IPS-NIHi7 (cell line): ENCODE measurements around the gene PEPD.
"Not testable (repeated sequence)": the region's sequence is repeated elsewhere in the genome, so short reads cannot be mapped to it uniquely, and the experiment has no call there.

Source experiments
- DNase-seq: peaks from one replicate; pipeline ENCODE4 v3.0.0; 2012; ENCODE audit warnings: mixed read lengths; ENCODE audit errors: extremely low spot score

Gene PEPD

DNA sequence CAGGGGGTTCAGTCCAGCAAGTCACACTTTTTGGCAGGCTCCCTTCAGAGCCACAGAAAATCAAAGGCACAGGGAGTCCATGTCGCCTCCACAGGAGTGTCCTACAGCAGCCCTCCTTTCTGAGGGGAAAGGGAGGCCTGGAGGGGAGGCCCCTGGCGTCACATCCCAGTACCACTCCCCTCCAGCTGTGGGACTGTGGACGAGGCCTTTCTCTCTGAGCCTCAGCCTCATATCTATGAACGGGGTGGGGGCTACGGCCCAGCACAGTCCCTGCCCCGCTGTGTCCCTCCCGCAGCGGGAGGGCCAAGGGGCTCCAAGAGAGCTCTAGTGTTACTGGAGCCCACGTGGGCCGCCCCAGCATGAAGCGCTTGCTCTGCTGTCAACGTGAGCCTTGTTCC is 23.8 kb downstream of the PEPD start:
- no peak for DNase-seq

DNA sequence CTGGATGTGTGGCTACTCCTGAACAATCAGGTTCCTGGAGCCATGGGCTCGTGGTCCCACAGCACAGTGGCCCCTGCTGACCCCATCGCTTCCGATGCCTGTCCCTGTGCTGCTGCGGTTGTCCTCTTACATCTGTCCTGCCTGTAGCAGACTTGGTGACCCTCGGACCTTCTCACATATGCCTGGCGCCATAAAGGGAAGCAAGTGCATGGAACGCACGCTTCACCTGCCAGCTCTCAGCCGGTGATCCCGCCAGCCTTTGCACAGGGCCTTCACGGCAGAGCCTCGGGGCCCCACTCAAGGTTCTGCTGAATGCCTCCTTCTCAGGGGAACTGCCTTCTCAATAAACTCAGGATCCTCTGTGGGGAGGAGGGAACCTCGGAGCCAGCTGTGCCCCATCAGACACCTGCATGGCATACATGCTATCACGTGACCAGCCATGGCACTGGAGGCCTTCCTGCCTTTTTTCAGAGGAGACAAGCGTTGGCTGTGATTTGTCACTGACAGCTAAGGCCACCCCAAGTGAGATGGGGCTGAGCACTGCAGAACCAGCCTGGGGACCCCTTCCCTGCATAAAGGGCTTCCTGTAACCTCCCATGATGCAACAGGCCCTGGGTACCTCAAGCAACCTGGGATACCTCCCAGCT is 24.3 kb downstream of the PEPD start:
- DNase-seq: no peak

DNA sequence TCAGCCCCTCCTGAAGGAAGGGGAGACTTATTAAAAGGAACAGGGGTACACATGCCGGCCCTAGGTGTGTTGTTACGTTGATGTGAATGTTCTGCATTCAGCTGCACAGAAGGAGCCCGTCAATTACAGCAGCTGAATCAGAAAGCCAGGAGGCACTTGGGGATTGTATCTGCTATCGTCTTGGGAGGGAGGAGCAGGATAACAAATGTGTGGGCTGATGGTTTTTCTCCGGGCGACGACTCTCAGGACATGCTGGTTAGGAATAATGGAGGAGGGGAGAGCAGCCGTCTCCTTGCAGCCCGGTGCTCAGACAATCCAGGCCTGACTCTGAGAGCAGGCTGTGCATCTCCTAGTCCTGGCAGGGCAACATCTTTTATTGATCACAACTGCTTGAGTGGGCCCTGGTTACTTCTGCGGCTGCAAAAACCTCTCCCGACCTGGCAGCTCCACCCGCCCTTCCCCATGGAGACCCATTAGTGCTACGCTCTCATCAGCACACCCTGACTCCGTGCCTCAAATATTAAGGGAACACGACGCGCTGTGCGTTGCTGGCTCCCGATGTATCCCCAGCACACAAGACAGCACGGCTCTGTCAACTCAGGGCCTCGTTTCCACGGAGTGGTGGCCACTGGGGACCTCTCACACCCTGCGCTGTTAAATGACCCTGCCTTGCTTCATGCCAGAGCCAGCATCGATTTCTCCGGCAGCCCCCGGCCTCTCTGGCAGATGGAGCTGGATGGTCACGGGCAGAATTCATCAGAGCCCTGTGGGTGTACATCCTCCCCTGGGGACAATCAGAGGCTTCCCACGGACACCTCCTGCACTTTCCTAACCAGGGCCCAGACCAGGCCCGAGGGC is 25.3 kb downstream of the PEPD start:
- DNase-seq: no peak

DNA sequence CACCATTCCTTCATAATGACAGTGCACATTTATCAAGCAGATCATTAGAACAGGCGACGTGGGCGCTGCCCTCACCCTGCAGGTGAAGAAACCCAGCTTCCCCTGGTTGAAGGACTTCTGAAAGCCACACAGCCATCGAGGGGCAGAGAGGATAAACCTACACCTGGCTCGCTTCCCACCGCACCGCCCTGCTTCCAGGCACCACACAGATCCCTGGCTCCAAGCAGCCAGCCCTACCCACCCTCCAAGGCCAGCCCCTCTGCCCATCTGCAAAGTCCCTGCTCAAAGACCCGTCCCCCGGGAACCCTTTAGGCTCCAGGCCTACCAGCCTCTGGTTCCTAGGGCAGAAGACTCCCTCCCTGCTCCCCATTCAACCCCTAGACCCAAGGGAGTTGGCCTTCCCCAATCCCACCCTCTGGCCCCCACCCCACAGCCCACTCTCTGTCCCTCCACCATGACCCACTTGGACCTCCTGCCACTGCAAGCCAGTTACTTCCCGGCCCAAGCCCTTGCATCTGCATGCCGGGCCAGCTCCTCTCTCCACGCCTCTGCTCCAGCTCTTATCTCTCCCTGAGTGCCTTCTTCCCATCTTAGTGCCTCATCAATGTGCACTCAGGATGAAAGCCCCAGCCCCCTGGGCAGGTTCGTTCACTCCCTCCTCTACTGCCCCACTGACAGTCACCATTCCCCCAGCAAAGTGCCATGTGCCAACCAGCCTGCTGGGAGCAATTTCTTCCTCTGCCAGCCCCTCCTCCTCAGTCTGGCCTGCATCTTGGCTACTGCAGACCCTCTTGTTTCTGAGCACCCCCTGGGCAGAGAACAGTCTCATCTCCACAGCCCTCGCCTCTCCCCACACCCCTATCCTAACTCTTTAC is 28.0 kb downstream of the PEPD start:
- no peak for DNase-seq

DNA sequence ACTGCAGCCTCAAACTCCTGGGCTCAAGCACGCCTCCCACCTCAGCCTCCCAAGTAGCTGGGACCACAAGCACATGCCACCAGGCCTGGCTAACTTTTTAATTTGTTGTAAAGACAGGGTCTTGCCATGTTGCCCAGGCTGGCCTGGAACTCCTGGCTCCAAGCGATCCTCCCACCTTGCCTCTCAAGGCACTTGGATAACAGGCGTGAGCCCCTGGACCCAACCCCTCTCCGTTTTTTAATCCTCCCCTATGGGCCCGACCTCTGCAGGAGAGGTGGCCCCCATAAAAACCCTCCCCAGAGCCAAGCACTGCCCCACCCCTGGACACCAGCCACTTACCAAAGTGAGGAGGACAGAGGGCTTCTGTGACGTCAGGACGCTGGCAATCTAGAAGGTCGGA is 28.6 kb downstream of the PEPD start:
- DNase-seq: no peak

DNA sequence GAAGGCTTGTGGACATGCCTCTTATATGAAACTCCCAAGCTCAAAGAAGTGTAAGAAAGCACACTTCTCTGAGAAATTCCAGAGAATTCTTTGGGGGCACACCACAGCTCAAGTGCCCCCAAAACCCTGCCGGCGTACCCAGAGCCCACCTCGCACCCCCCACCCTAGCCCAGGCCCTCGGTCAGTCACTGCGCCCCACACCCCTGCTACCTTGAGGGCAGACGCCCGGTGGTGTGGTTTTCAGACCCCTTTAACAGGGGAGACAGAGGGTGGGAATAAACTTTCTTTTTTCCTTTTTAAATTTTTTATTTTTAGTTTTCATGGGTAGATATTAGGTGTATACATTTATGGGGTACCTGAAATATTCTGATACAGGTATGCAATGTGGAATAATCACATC is 29.5 kb downstream of the PEPD start:
- no peak for DNase-seq

DNA sequence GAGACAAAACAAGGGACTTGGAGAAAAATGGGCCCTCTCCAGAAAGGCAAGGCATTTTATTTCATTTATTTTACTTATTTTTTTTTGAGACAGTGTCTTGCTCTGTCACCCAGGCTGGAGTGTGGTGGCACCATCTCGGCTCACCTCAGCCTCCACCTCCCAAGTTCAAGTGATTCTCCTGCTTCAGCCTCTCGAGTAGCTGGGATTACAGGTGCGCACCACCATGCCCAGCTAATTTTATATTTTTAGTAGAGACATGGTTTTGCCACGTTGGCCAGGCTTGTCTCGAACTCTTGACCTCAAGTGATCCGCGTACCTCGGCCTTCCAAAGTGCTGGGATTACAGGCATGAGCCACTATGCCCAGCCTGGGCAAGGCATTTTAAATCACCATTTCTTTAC is 31.0 kb downstream of the PEPD start:
- not testable (repeated sequence) for DNase-seq

DNA sequence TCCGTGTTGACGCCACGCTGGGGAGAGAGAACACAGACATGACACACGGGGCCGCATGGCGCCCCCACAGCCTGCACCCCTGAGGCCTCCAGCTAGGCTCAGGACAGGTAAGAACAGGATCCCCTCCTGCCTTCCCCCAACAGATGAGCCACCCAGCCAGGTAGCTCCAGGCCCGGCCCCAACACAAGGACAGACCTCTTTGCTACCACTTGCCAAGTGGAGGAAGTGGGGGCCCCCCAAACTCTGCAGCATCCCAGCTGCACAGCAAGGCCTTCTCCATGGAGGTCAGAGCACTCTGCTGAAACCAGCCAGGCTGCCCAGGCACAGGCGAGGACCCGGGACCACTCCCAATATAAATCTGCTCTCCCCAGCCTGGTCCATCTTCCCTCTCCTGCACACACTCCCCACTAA is 31.5 kb downstream of the PEPD start:
- no peak for DNase-seq

DNA sequence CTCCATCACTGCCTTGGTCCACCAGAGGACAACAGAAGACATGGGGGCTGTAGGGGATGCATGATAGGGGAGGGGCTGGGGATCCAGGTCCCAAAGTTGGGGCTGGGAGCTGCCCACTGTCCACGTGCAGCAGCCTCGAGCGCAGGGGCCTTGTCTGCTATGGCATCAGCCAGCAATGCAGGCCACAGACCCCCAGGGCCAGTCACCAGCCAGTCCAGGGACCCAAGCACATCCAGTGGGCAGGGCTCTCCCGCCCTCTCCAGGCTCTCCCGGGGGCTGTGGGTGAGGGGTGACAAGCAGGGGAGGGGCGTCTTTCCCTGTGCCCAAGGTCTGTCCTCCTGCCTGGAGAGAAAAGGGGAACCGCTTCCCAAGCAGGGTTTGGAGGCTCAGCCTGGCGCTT is 32.8 kb downstream of the PEPD start:
- DNase-seq: no peak

DNA sequence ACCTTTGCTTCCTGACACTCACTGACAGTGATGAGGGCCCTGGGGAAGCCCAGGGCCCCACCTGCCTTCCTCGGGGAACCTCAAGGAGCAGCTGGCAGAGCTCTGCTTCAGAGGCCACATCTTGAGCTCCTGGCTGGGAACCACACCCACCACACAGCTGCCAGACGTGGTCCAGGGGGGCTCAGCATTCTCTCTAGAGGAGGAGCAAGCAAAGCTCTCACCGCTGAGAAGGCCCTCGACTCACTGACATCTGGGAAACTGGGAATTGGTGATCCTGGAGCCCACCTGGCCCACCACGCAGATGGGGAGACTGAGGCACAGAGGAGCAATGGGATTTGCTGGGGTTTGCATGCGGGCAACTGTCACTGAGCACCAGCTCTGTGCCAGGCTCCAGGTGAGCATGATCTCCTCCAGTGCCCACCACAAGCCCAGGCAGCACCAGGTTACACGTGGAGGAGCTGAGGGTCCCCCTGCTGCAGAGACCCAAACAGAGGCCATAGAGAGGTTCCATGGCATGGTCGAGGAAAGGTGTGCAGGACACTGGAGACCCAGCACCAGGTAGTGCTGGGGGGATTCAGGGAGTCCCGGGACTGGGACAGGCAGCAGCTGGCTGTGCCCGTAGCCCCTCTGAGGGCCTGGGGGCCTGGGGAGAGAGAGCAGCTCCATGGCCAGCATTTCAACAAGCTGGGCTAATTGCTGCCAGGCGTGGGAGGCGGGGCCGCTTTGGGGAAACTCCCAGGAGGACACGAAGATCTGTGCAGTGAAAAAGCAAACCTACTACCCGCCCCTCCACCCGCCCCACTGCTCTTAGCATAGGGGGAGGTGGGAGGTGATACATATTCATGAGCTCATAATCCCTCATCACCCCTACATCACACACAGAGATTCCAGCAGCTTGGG is 33.4 kb downstream of the PEPD start:
- no peak for DNase-seq

DNA sequence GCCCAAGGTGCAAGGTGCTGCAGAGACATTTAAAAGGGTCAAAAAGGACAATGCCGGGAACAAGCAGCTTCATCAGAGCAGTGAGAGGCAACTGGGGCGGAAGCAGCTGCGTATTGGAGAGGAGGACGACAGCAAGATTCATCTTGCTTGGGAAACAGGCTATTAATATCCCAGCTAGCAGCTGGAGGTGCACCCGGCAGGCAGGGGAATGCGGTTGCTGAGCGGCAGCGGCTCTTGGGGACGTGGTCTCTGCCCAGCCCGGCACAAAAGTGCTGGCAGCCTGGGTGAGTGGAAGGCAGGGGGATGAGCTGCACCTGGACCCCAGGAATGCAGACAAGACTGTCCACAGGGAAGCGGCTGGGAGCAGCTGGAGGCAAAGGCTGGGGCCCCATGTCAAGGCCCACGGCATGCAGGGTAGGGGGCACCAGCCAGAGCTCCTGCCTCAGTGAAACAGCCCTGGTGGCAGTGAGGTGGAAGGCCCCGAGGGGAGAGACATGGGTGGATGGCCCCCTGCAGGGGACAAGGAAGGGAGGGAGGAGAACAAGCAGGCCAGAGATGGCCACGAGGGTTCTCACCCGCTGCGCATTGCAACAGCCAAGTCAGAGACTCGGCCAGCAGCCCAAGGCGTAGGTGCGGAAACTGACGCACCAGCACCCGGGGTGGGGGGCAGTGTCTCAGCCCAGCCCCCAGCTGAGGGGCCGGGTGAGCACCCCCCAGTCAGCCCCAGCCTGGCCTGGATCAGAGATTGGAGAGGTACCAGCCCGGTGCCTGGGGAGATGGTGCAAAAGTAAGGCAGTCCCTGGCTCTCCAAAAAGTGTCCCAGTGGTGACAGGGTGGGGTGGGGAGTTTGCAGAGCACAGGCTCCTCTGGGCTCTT is 34.4 kb downstream of the PEPD start:
- no peak for DNase-seq

DNA sequence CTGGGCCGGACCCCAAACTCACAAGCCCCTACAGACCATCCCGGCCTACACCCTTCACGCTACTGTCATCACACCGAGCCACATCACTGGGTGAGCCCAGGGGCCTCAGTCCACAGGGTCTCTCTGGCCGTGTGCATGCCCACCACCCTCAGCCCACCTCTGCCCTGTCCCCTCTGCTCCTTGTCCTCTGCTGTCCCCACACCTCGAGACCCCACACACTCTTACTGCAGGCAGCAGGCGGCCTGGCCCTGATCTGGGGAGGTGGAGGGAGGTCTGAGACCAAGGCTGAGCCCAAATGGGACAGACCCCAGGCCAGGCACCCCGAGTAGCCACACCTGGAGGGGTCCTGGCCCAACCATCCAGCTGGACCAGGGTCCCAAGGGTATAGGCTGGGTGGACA is 35.2 kb downstream of the PEPD start:
- no peak for DNase-seq

DNA sequence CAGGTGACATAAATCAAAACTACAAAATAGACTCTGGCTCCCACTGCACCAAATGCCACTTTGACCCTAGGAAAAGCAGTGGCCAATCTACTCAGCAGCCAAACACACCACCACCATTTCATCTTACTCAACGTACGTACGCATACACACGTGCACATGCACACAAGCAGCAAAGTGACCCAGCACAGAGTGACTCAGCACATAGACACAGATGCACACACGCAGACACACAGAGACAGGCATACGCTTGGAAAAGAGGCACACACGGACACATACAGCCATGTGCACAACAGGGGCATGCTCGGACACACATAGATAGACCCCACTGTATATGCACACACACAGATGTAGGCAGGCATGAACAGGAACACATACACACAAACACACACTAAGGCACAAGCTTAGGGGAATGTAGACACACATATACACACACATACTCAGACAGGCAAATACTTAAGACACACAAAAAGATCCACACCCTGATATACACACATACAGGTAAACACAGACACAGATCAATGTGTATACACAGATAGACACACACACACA is 37.3 kb downstream of the PEPD start:
- DNase-seq: no peak

DNA sequence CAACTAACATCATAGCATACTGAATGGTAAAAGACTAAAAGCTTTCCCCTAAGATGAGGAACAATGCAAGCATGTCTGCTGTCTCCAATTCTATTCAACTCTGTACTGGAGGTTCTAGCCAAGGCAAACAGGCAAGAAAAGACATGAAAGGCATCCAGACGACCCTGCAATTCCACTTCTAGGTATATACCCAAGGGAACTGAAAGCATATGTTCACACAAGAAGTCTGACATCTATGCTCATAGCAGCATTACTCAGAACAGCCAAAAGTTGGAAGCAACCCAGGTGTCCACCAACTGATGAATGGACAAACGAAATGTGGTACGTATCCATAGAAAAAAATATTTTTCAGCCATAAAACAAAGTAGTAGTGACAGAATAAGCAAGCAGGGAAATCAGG is 39.1 kb downstream of the PEPD start:
- no peak for DNase-seq

DNA sequence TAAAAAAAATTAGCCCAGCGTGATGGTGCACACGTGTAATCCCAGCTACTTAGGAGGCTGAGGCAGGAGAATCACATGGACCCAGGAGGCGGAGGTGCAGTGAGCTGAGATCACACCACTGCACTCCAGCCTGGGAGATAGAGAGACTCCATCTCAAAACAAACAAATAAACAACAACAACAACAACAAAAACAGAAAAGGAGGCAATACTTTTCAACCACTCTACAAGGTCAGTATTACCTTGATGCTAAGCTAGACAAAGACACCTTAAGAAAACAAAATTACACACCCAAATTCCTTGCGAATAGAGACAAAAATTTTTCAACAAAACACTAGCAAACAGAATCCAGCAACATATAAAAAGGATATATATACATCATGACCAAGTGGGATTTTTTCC is 39.7 kb downstream of the PEPD start:
- DNase-seq: no peak

DNA sequence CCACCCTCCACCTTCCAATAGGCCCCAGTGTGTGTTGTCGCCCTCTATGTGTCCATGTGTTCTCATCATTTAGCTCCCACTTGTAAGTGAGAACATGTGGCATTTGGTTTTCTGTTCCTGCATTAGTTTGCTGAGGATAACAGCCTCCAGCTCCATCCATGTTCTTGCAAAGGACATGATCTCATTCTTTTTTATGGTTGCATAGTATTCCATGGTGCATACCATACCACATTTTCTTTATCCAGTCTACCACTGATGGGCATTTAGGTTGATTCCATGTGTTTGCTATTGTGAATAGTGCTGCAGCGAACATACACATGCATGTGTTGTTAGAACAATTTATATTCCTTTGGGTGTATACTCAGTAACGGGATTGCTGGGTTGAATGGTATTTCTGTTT is 42.0 kb downstream of the PEPD start:
- not testable (repeated sequence) for DNase-seq

DNA sequence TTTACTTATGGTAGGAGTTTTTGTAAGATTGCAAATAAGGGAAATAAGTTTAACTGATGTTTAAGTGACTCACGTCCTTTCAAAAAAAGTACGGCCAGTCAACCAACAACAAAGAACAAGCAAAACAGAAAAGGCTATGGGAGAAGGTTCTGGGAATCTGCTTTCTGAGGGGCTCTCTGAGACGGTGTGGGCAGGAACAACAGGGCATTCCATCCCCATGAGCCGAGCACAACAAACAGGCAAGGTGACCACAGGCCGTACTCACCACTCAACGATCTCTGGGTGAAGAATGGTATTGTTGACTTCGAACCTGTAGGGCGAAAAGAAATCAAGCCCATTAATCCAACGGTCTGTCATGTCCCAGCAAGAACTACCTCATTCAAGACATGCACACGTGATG is 43.8 kb downstream of the PEPD start:
- no peak for DNase-seq

DNA sequence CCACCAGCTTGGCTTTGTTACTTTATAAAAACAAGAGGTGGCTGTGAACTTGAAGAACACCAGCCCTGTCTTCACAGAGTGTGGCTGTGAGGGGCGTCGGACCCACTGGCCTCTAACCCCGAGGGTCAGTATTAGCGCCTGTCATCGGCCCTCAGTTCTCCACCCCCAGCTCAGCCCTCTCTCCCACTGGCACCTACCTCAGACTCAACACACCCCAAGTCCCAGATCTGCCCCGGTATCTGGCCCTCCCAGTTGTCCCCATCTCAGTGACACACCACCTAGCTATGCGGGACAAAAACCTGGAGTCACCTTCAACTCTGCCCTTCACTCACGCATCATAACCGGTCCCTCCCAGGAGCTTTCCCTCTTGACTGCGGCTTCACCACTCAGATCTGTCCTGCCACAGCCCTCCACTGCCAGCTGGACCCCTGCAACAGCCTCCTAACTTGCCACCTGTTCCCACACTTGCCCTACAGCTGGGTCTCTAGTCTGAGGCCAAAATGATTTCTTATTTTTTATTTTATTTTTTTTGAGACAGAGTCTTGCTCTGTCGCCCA is 45.4 kb downstream of the PEPD start:
- DNase-seq: no peak

DNA sequence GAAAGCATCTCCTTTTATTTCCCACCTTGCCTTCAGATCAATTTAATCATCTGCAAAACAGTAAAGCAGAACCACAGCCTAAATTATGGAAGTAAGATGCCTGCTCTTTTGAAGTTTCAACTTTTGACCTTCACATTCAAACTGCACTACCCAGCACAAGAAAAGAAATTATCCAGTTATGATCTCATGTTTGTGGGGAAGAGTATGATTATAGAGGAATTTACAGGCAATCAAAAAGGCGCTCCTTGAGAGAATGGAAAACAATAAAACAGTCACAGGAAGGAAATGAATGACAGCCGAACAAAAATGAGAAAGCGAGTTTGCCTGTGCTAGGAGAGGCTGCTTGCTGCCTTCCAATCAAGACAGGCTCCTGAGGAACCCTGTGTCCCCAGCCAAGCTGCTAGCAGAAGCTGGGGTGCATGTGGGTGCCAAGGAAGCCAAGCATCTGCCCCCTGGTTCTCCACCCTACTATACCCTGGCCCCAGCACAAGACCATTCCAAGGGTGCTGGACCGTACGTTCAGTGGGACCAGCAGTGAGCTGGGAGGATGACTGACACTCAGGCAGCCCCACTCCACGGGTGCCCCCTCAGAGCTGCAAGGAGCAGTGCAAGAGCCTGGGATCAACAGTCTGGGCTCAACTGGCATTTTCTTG is 47.8 kb downstream of the PEPD start:
- DNase-seq: no peak
